Rectal smooth muscle tissue (tissue), 1 donor: ENCODE measurements around the gene HTRA3.

Source experiments
- H3K27ac ChIP-seq: one replicate; pipeline ENCODE4 v1.7.0; 2013; ENCODE audit warnings: low read depth, low read length, inconsistent platforms
- H3K27me3 ChIP-seq: one replicate; pipeline ENCODE4 v1.7.0; 2013; ENCODE audit warnings: low read length; ENCODE audit not compliant: control insufficient read depth, insufficient read depth
- H3K36me3 ChIP-seq: one replicate; pipeline ENCODE4 v1.7.0; 2013; ENCODE audit warnings: low read length; ENCODE audit not compliant: control insufficient read depth, insufficient read depth
- H3K4me1 ChIP-seq: one replicate; pipeline ENCODE4 v1.7.0; 2013; ENCODE audit warnings: low read length; ENCODE audit not compliant: control insufficient read depth, insufficient read depth
- H3K4me3 ChIP-seq: one replicate; pipeline ENCODE4 v1.7.0; 2013; ENCODE audit warnings: low read length
- H3K9ac ChIP-seq: one replicate; pipeline ENCODE4 v1.7.0; 2013; ENCODE audit warnings: low read length

The HTRA3 gene

GRCh38 chr4:8228319-8229250 is 41.0 kb upstream of the HTRA3 start:
- Histone ChIP-seq H3K27ac (no peak overlapping the region), H3K4me1 (peaks cover 4% of the 10 kb centered on the region), H3K27me3 (no peaks in the 10 kb centered on the region), H3K36me3 (peaks cover 9% of the 10 kb centered on the region), H3K9ac (no peak overlapping the region), H3K4me3 (no peak overlapping the region)

- Histone ChIP-seq H3K4me1 (peaks cover 4% of the 10 kb centered on the region), H3K27me3 (no peaks in the 10 kb centered on the region), H3K27ac (no peak overlapping the region), H3K4me3 (no peak overlapping the region), H3K36me3 (peaks cover 3% of the 10 kb centered on the region), H3K9ac (no peak overlapping the region)
Observed at GRCh38 chr4:8229331-8229975, 40.1 kb upstream of the HTRA3 start.

GRCh38 chr4:8230033-8230432 is 39.5 kb upstream of the HTRA3 start:
- Histone ChIP-seq H3K4me1 (peaks cover 4% of the 10 kb centered on the region), H3K9ac (no peak overlapping the region), H3K4me3 (no peak overlapping the region), H3K27me3 (no peaks in the 10 kb centered on the region), H3K36me3 (peaks cover 3% of the 10 kb centered on the region), H3K27ac (no peak overlapping the region)

- Histone ChIP-seq H3K4me3 (no peak overlapping the region), H3K36me3 (peaks cover 3% of the 10 kb centered on the region), H3K27me3 (no peaks in the 10 kb centered on the region), H3K27ac (no peak overlapping the region), H3K9ac (no peak overlapping the region), H3K4me1 (peaks cover 4% of the 10 kb centered on the region)
Observed at GRCh38 chr4:8230891-8231290, 38.7 kb upstream of the HTRA3 start.

- Histone ChIP-seq H3K27me3 (no peaks in the 10 kb centered on the region), H3K27ac (no peak overlapping the region), H3K9ac (no peak overlapping the region), H3K36me3 (peaks cover 3% of the 10 kb centered on the region), H3K4me3 (no peak overlapping the region), H3K4me1 (peaks cover 4% of the 10 kb centered on the region)
Observed at GRCh38 chr4:8231551-8232049, 38.0 kb upstream of the HTRA3 start.

- H3K9ac ChIP-seq, result no peak overlapping the region
- no peaks in the 10 kb centered on the region for H3K27me3 ChIP-seq
- H3K4me3 ChIP-seq, result no peak overlapping the region
- H3K4me1 ChIP-seq, result peaks cover 4% of the 10 kb centered on the region
- H3K36me3 ChIP-seq, result peaks cover 3% of the 10 kb centered on the region
- no peak overlapping the region for H3K27ac ChIP-seq
Observed at GRCh38 chr4:8232748-8233147, 36.8 kb upstream of the HTRA3 start.

GRCh38 chr4:8233672-8234484 is 35.7 kb upstream of the HTRA3 start:
- peaks cover 3% of the 10 kb centered on the region for H3K36me3 ChIP-seq
- H3K4me3 ChIP-seq, result no peak overlapping the region
- H3K9ac ChIP-seq, result no peak overlapping the region
- H3K27ac ChIP-seq, result no peak overlapping the region
- H3K27me3 ChIP-seq, result no peaks in the 10 kb centered on the region
- H3K4me1 ChIP-seq, result no peaks in the 10 kb centered on the region

GRCh38 chr4:8234715-8235114 is 34.8 kb upstream of the HTRA3 start:
- H3K9ac ChIP-seq, result no peak overlapping the region
- H3K36me3 ChIP-seq, result peaks cover 3% of the 10 kb centered on the region

GRCh38 chr4:8235224-8235623 is 34.3 kb upstream of the HTRA3 start:
- H3K27me3 ChIP-seq, result no peaks in the 10 kb centered on the region
- H3K27ac ChIP-seq, result no peak overlapping the region
- H3K9ac ChIP-seq, result no peak overlapping the region
- peaks cover 3% of the 10 kb centered on the region for H3K36me3 ChIP-seq
- H3K4me1 ChIP-seq, result no peaks in the 10 kb centered on the region
- H3K4me3 ChIP-seq, result no peak overlapping the region

More at GRCh38 chr4:8234715-8235114, 34.8 kb upstream of the HTRA3 start:
- Histone ChIP-seq H3K4me1 (no peaks in the 10 kb centered on the region), H3K4me3 (no peak overlapping the region), H3K27me3 (no peaks in the 10 kb centered on the region), H3K27ac (no peak overlapping the region)

- H3K27me3 ChIP-seq, result no peaks in the 10 kb centered on the region
- no peaks in the 10 kb centered on the region for H3K4me1 ChIP-seq
- no peak overlapping the region for H3K4me3 ChIP-seq
- peaks cover 3% of the 10 kb centered on the region for H3K36me3 ChIP-seq
- H3K9ac ChIP-seq, result no peak overlapping the region
- H3K27ac ChIP-seq, result no peak overlapping the region
Observed at GRCh38 chr4:8235686-8236085, 33.9 kb upstream of the HTRA3 start.

- Histone ChIP-seq H3K36me3 (peaks cover 3% of the 10 kb centered on the region), H3K27ac (no peak overlapping the region), H3K4me3 (no peak overlapping the region), H3K4me1 (no peaks in the 10 kb centered on the region), H3K9ac (no peak overlapping the region), H3K27me3 (no peaks in the 10 kb centered on the region)
Observed at GRCh38 chr4:8236106-8236919, 33.2 kb upstream of the HTRA3 start.
